ENCODE results near the gene GAS2L2.

DNA sequence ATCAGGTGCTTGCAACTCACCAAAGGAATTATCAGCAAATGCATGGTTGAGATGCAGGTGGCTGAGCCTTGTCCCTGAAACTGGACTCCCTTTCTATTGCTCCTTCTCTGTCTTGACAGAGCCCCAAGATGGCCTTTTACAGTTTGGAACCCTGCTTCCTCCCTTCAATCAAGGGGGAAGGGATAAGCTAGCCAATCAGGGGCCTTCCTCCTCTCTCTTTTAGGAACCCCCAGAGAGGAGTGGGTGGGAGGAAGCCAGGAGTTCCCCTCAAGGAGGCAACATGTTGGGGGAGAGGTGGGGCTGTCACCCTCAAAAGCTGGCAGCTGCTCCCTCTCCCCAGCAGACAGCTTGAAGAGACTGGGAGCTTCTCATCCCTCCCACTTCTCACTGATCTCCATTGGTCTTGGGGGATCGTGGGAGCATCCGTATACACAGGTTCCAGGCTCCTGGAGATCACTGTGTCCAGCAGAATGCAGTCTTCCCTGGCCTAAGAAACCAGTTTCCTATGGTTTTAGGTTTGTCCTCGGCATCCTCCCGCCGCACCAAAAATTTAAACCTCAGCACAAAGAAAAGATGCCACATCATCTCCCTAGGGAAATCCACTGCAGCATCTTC lies 14.4 kb downstream of the GAS2L2 start:
- TF ChIP-seq EZH2 (IDR thresholded peaks at IDR 0.05; ENCODE audit: borderline replicate concordance, low read length): no peak
- TF ChIP-seq, protein P1, sequence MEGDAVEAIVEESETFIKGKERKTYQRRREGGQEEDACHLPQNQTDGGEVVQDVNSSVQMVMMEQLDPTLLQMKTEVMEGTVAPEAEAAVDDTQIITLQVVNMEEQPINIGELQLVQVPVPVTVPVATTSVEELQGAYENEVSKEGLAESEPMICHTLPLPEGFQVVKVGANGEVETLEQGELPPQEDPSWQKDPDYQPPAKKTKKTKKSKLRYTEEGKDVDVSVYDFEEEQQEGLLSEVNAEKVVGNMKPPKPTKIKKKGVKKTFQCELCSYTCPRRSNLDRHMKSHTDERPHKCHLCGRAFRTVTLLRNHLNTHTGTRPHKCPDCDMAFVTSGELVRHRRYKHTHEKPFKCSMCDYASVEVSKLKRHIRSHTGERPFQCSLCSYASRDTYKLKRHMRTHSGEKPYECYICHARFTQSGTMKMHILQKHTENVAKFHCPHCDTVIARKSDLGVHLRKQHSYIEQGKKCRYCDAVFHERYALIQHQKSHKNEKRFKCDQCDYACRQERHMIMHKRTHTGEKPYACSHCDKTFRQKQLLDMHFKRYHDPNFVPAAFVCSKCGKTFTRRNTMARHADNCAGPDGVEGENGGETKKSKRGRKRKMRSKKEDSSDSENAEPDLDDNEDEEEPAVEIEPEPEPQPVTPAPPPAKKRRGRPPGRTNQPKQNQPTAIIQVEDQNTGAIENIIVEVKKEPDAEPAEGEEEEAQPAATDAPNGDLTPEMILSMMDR (conservative IDR thresholded peaks at IDR 0.05 in 1 of 2, IDR thresholded peaks at IDR 0.05 in 1 of 2; ENCODE audit: extremely low read depth in 1 of 2, insufficient read depth in 1 of 2, low read depth in 1 of 2, low read length in 2 of 2): no peak
